Naive thymus-derived CD4-positive, alpha-beta T cell (primary cell): Measurements from ENCODE around the gene SRPK1. TPM values are rescaled to one million over a fixed set of nuclear protein-coding genes. Genes with fewer than 3 reads are reported as not detected.
A peak's percentile ranks its signal among the peaks of the same experiment; 100 is the strongest.

Experiments
- ATAC-seq: fragments of 150-1000 bp; cut with Tn5 transposase; 2 replicates; pipeline ENCODE4 v1.10.0; 2021; ENCODE audit warnings: mild to moderate bottlenecking, moderate library complexity
- CTCF ChIA-PET: fragments of 350-600 bp; sonication (Branson Sonifier 250); formaldehyde crosslinking; loops from one replicate; lab custom pipeline; 2021; ENCODE audit warnings: antibody characterized with exemption; lab: Charles Lee
- POLR2A ChIA-PET: fragments of 350-600 bp; sonication (Branson Sonifier 250); formaldehyde crosslinking; loops from one replicate; lab custom pipeline; 2021; ENCODE audit warnings: antibody characterized with exemption, inconsistent platforms; lab: Charles Lee
- DNase-seq, 9 donors: peaks; one replicate each; pipeline versions ENCODE4 v3.0.0 to v3.0.0-alpha.2; 2020 to 2022; ENCODE audit warnings: mixed read lengths in 1 of 9
- H3K27ac ChIP-seq: one replicate; pipeline ENCODE4 v1.7.0; 2013; ENCODE audit warnings: mild to moderate bottlenecking, low read depth, low read length, moderate library complexity
- H3K27me3 ChIP-seq, 2 donors: one replicate each; pipeline ENCODE4 v1.7.0; 2013; ENCODE audit warnings: low read length in 2 of 2, mild to moderate bottlenecking in 2 of 2, moderate library complexity in 2 of 2; ENCODE audit not compliant: control insufficient read depth in 2 of 2, insufficient read depth in 2 of 2
- H3K36me3 ChIP-seq, 3 experiments: 1 replicate in 2 of 3; 2 replicates in 1 of 3; pipeline ENCODE4 v1.7.0; 2013; ENCODE audit warnings: low read length in 3 of 3, mild to moderate bottlenecking in 3 of 3, moderate library complexity in 1 of 3; ENCODE audit not compliant: insufficient read depth in 3 of 3, control insufficient read depth in 2 of 3
- H3K4me1 ChIP-seq, 2 donors: one replicate each; pipeline ENCODE4 v1.7.0; 2013; ENCODE audit warnings: low read length in 2 of 2, mild to moderate bottlenecking in 2 of 2, moderate library complexity in 1 of 2; ENCODE audit not compliant: control insufficient read depth in 2 of 2, insufficient read depth in 2 of 2
- H3K4me3 ChIP-seq: 2 replicates; pipeline ENCODE4 v1.7.0; 2013; ENCODE audit warnings: mild to moderate bottlenecking, low read length
- H3K9me3 ChIP-seq, 3 experiments: 1 replicate in 2 of 3; 2 replicates in 1 of 3; pipeline ENCODE4 v1.7.0; 2013; ENCODE audit warnings: low read length in 3 of 3; ENCODE audit not compliant: control insufficient read depth in 2 of 3
- H3K27ac Mint-ChIP-seq, 9 donors: one replicate each; pipeline ENCODE4 v1.8.0; 2020 to 2022; ENCODE audit warnings: mixed read lengths in 9 of 9, mild to moderate bottlenecking in 8 of 9, moderate library complexity in 5 of 9, inconsistent platforms in 2 of 9
- H3K27me3 Mint-ChIP-seq, 5 donors: one replicate each; pipeline ENCODE4 v1.8.0; 2021 to 2022; ENCODE audit warnings: mixed read lengths in 5 of 5, mild to moderate bottlenecking in 1 of 5
- H3K36me3 Mint-ChIP-seq, 5 donors: one replicate each; pipeline ENCODE4 v1.8.0; 2020 to 2022; ENCODE audit warnings: mixed read lengths in 5 of 5, mild to moderate bottlenecking in 3 of 5, inconsistent platforms in 1 of 5
- H3K4me1 Mint-ChIP-seq, 7 donors: one replicate each; pipeline ENCODE4 v1.8.0; 2020 to 2022; ENCODE audit warnings: mixed read lengths in 7 of 7, mild to moderate bottlenecking in 3 of 7, inconsistent platforms in 1 of 7
- H3K4me3 Mint-ChIP-seq, 10 donors: one replicate each; pipeline ENCODE4 v1.8.0; 2020 to 2022; ENCODE audit warnings: mild to moderate bottlenecking in 10 of 10, mixed read lengths in 10 of 10, moderate library complexity in 6 of 10, inconsistent platforms in 2 of 10
- H3K9me3 Mint-ChIP-seq, 11 donors: one replicate each; pipeline ENCODE4 v1.8.0; 2020 to 2022; ENCODE audit warnings: mixed read lengths in 11 of 11, mild to moderate bottlenecking in 4 of 11, inconsistent platforms in 1 of 11, moderate library complexity in 1 of 11
- intact Hi-C, 2 donors: fragments of 100-400 bp; cut with micrococcal nuclease; formaldehyde crosslinking; loops; one replicate each; pipeline ENCODE4 v1.15.1; 2023
- polyA plus RNA-seq, 2 donors: library from polyadenylated mRNA; unstranded; fragments of 300-500 nt; fragmentation: Illumina TruSeq; gene quantifications; one replicate each; pipeline ENCODE4 v1.2.3, GENCODE V29; 2021
- total RNA-seq, 6 experiments: library from RNA in 5 of 6; stranded (reverse) in 5 of 6; gene quantifications; 1 replicate in 5 of 6; 2 replicates in 1 of 6; pipeline ENCODE4 v1.2.3 and lab custom pipeline; 2021 to 2026

Gene SRPK1
- total and polyA plus RNA-seq, 7 experiments from 2014 or later: 29.1 to 80.9 (median 42.1) TPM

GRCh38 chr6:35892482-35892881 is 28.4 kb downstream of the SRPK1 start:
- Histone ChIP-seq H3K4me1 (no peaks in the 10 kb centered on the region), H3K4me3 (no peak overlapping the region), H3K36me3 (peaks cover 0 to 6% (median 3%) of the 10 kb centered on the region in 3 experiments), H3K27me3 (no peaks in the 10 kb centered on the region), H3K9me3 (no peaks in the 10 kb centered on the region), H3K27ac (no peak overlapping the region)
- DNase-seq (no peak), ATAC-seq (no peak)
- ChIA-PET POLR2A (interaction anchor here (0.6 to 1.0 kb wide), 2 partner anchors 10 to 1135 kb away, joined by 3 to 4 read pairs; no protein-coding TSS in a partner anchor), CTCF (no interaction called here)
- Mint-ChIP-seq H3K36me3 (peaks cover 4 to 22% (median 12%) of the 10 kb centered on the region in 5 donors), H3K27me3 (no peaks in the 10 kb centered on the region), H3K27ac (no peak overlapping the region), H3K9me3 (no peaks in the 10 kb centered on the region), H3K4me1 (peaks cover 11 to 29% (median 22%) of the 10 kb centered on the region in 7 donors), H3K4me3 (no peak overlapping the region)
- intact Hi-C loops: loop anchor here in 1 of 2 donors (10.0 kb wide), 1 partner anchor 202 kb away; no protein-coding TSS in a partner anchor

DNA sequence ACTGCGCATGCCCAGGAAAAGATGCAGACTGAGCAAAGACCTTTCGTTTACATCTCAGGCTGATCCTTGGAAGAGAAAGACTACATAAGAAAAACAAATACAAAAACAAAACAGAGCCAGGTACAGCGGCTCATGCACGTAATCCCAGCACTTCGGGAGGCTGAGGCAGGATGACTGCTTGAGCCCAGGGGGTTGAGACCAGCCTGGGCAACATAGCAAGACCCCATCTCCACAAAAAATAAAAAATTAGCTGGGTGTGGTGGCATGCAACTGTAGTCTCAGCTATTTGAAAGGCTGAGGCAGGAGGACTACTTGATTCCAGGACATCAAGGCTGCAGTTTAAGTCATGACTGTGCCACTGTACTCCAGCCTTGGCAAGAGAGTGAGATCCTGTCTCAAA is 41.7 kb downstream of the SRPK1 start:
- Mint-ChIP-seq H3K4me3 (no peak overlapping the region), H3K4me1 (peaks cover 0 to 8% (median 0%) of the 10 kb centered on the region in 7 donors), H3K27me3 (no peaks in the 10 kb centered on the region), H3K27ac (no peak overlapping the region), H3K36me3 (peaks cover 27 to 74% (median 52%) of the 10 kb centered on the region in 5 donors), H3K9me3 (peaks cover 5 to 31% (median 19%) of the 10 kb centered on the region in 11 donors)
- H3K27ac ChIP-seq: no peak overlapping the region
- H3K4me1 ChIP-seq: no peaks in the 10 kb centered on the region
- no peak overlapping the region for H3K4me3 ChIP-seq
- DNase-seq (no peak), ATAC-seq (no peak)
- CTCF ChIA-PET: no interaction called here
- H3K9me3 ChIP-seq: peaks cover 0 to 9% (median 0%) of the 10 kb centered on the region in 3 experiments
- H3K27me3 ChIP-seq: no peaks in the 10 kb centered on the region
- H3K36me3 ChIP-seq: peaks cover 0 to 23% (median 5%) of the 10 kb centered on the region in 3 experiments
- POLR2A ChIA-PET: no interaction called here
- intact Hi-C loops: no loop called here

- H3K27me3 ChIP-seq: no peaks in the 10 kb centered on the region
- Mint-ChIP-seq H3K27me3 (no peaks in the 10 kb centered on the region), H3K4me1 (peaks cover 0 to 8% (median 0%) of the 10 kb centered on the region in 7 donors), H3K9me3 (peaks cover 4 to 24% (median 18%) of the 10 kb centered on the region in 11 donors), H3K36me3 (peaks cover 22 to 65% (median 43%) of the 10 kb centered on the region in 5 donors), H3K4me3 (no peak overlapping the region), H3K27ac (peak overlapping the region in 1 of 9 donors; percentile 73)
- H3K4me1 ChIP-seq: no peaks in the 10 kb centered on the region
- peaks cover 0 to 12% (median 5%) of the 10 kb centered on the region in 3 experiments for H3K36me3 ChIP-seq
- peaks cover 0 to 4% (median 0%) of the 10 kb centered on the region in 3 experiments for H3K9me3 ChIP-seq
- POLR2A ChIA-PET: no interaction called here
- DNase-seq (no peak), ATAC-seq (no peak)
- CTCF ChIA-PET: no interaction called here
- intact Hi-C loops: no loop called here
- no peak overlapping the region for H3K27ac ChIP-seq
- no peak overlapping the region for H3K4me3 ChIP-seq
Measured at GRCh38 chr6:35876902-35877301, 44.0 kb downstream of the SRPK1 start.

DNA sequence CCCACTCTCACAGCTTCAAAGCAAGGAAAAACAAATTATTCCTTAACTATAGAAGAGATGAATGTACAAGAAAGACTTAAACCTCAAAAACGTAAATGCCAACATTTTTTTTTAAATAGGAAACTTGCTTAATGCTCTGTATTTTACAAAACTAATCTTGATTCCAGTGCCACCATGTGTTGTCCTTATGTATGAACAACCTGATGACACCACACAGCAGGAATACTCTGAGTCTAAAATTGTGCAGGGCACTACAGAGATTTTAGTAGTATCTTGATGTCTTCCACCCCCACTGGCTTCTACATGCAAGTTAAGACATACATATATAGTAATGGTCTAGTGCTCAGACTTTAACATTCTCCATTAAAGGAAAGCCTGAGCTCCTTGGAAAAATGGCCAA is 46.2 kb downstream of the SRPK1 start:
- CTCF ChIA-PET: no interaction called here
- DNase-seq (no peak), ATAC-seq (no peak)
- Histone ChIP-seq H3K27ac (no peak overlapping the region), H3K4me3 (no peak overlapping the region), H3K9me3 (no peaks in the 10 kb centered on the region), H3K27me3 (no peaks in the 10 kb centered on the region), H3K4me1 (no peaks in the 10 kb centered on the region), H3K36me3 (peaks cover 0 to 4% (median 0%) of the 10 kb centered on the region in 3 experiments)
- Mint-ChIP-seq H3K27ac (no peak overlapping the region), H3K36me3 (peaks cover 7 to 53% (median 29%) of the 10 kb centered on the region in 5 donors), H3K27me3 (no peaks in the 10 kb centered on the region), H3K4me3 (no peak overlapping the region), H3K4me1 (peaks cover 0 to 8% (median 0%) of the 10 kb centered on the region in 7 donors), H3K9me3 (peaks cover 0 to 4% (median 0%) of the 10 kb centered on the region in 11 donors)
- intact Hi-C loops: no loop called here
- POLR2A ChIA-PET: no interaction called here

GRCh38 chr6:35859367-35859766 is 61.5 kb downstream of the SRPK1 start:
- Mint-ChIP-seq H3K4me1 (peaks cover 0 to 14% (median 0%) of the 10 kb centered on the region in 7 donors), H3K36me3 (peaks cover 27 to 70% (median 45%) of the 10 kb centered on the region in 5 donors), H3K27me3 (no peaks in the 10 kb centered on the region), H3K9me3 (peaks cover 0 to 5% (median 0%) of the 10 kb centered on the region in 11 donors), H3K27ac (no peak overlapping the region), H3K4me3 (no peak overlapping the region)
- H3K9me3 ChIP-seq: no peaks in the 10 kb centered on the region
- ATAC-seq: no peak
- H3K27ac ChIP-seq: no peak overlapping the region
- DNase-seq: no peak
- no peaks in the 10 kb centered on the region for H3K4me1 ChIP-seq
- POLR2A ChIA-PET: interaction anchor here (0.6 kb wide), 1 partner anchor 24 kb away, joined by 3 read pairs; no protein-coding TSS in a partner anchor
- no peak overlapping the region for H3K4me3 ChIP-seq
- intact Hi-C loops: no loop called here
- CTCF ChIA-PET: no interaction called here
- no peaks in the 10 kb centered on the region for H3K27me3 ChIP-seq
- H3K36me3 ChIP-seq: peaks cover 0 to 29% (median 0%) of the 10 kb centered on the region in 3 experiments

- Mint-ChIP-seq H3K4me1 (peaks cover 0 to 14% (median 0%) of the 10 kb centered on the region in 7 donors), H3K27ac (no peak overlapping the region), H3K4me3 (no peak overlapping the region), H3K36me3 (peaks cover 23 to 70% (median 47%) of the 10 kb centered on the region in 5 donors), H3K9me3 (peaks cover 0 to 5% (median 0%) of the 10 kb centered on the region in 11 donors), H3K27me3 (no peaks in the 10 kb centered on the region)
- Histone ChIP-seq H3K27me3 (no peaks in the 10 kb centered on the region), H3K4me1 (no peaks in the 10 kb centered on the region), H3K4me3 (no peak overlapping the region), H3K36me3 (peaks cover 0 to 32% (median 0%) of the 10 kb centered on the region in 3 experiments), H3K27ac (no peak overlapping the region), H3K9me3 (no peaks in the 10 kb centered on the region)
- ChIA-PET POLR2A (no interaction called here), CTCF (no interaction called here)
- ATAC-seq: no peak
- DNase-seq: no peak
- intact Hi-C loops: no loop called here
Measured at GRCh38 chr6:35857853-35858252, 63.0 kb downstream of the SRPK1 start.
